ENCODE data around the gene GLCCI1.
"Not testable (repeated sequence)": the region's sequence is repeated elsewhere in the genome, so short reads cannot be mapped to it uniquely, and the experiment has no call there.

The GLCCI1 gene

DNA sequence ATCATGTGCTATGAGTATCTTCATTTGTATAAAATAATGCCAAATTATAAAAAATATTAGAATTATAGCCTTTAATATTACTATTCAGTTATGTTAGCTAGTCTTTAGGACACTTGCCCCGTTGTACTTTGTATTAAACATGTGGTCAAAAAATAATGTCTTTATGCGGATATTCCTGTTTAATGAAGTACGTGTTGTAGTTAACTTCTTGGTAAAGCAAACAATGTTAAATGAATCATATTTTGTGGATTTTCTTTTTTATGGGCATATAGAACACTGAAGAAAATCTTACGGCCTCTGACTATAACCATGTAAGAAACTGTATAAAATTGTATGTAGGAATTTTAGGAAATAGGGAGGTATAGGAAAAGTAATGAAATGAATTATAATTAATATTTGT lies 14.3 kb downstream of the GLCCI1 start:
- DNase-seq (ENCODE audit: extremely low spot score, insufficient read length, low read depth) (no peak), FAIRE-seq (no peak)

GRCh38 chr7:7984424-7984823 lies 15.8 kb downstream of the GLCCI1 start:
- DNase-seq (ENCODE audit: extremely low spot score, insufficient read length, low read depth) (no peak), FAIRE-seq (no peak)

GRCh38 chr7:7988706-7989105 lies 20.1 kb downstream of the GLCCI1 start:
- FAIRE-seq (no peak), DNase-seq (ENCODE audit: extremely low spot score, insufficient read length, low read depth) (no peak)

- FAIRE-seq (no peak), DNase-seq (ENCODE audit: extremely low spot score, insufficient read length, low read depth) (no peak)
Measured at GRCh38 chr7:7989133-7989532, 20.5 kb downstream of the GLCCI1 start.

DNA sequence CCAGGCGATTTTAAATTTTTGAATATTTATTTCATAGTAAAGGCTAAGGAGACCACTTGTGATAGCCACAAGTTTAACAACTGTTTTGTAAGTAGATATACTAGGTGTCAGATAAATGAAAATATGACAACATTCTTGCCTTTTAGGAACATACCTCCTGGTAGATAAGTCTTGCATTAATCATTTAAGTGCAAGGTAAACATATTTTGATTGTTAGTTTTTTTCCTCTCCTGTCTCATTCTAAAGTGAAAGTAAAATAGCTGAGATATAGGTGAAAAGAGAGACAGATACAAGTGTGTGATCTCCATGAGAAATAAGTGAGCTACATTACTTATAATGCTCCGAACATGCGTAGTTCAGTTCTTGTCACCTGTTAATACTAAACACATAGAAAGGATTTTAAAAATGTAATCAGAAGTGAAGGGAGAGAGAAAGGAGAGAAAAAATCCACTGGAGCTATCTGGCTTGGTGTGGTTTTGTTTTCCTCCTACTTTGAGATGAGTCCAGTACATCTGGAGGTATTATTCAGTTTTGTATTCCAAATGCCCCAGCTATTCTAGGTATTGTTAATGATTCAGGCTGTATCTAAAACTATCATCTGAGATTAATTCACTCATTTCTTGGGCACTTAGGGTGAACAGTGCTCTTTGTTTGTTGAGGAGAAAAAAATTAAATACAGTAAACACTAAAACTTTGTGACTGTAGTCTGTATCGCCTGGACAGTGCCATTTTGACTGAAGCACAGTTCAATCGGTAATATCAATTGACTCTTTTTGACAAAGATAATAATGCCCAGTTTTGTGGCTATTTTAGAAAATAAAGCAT lies 21.2 kb downstream of the GLCCI1 start:
- peak; percentile 26 for FAIRE-seq
- DNase-seq (ENCODE audit: extremely low spot score, insufficient read length, low read depth): no peak

GRCh38 chr7:7990441-7990761 lies 21.8 kb downstream of the GLCCI1 start:
- FAIRE-seq (no peak), DNase-seq (ENCODE audit: extremely low spot score, insufficient read length, low read depth) (no peak)

- DNase-seq (ENCODE audit: extremely low spot score, insufficient read length, low read depth) (no peak), FAIRE-seq (no peak)
Measured at GRCh38 chr7:7992506-7992905, 23.9 kb downstream of the GLCCI1 start.

- FAIRE-seq: not testable (repeated sequence)
Measured at GRCh38 chr7:7995348-7995747, 26.8 kb downstream of the GLCCI1 start.

DNA sequence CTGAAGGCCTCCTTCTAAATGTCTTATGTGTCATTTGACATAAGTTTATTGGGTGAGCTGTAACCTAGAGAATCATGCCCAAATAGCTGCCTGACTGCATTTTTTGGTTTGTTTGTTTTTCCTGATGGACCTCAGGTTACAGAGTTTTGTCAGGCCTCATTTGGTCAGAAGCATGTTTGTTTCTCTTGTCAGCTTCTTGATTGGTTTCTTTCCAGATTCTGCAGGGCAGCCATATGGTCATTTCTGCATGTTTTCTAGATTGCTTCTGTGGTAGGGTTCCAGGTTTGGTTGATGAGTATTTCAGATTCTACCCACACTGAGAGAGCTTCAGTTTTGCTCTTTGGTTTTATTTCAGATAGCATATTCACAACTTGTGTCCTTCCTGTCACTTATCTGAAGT lies 28.0 kb downstream of the GLCCI1 start:
- DNase-seq (ENCODE audit: extremely low spot score, insufficient read length, low read depth): no peak
- FAIRE-seq: peak; percentile 59

More at GRCh38 chr7:7995348-7995747, 26.8 kb downstream of the GLCCI1 start:
- not testable (repeated sequence) for DNase-seq (ENCODE audit: extremely low spot score, insufficient read length, low read depth)

GRCh38 chr7:8000315-8000941 lies 31.8 kb downstream of the GLCCI1 start:
- FAIRE-seq: no peak
- no peak for DNase-seq (ENCODE audit: extremely low spot score, insufficient read length, low read depth)

DNA sequence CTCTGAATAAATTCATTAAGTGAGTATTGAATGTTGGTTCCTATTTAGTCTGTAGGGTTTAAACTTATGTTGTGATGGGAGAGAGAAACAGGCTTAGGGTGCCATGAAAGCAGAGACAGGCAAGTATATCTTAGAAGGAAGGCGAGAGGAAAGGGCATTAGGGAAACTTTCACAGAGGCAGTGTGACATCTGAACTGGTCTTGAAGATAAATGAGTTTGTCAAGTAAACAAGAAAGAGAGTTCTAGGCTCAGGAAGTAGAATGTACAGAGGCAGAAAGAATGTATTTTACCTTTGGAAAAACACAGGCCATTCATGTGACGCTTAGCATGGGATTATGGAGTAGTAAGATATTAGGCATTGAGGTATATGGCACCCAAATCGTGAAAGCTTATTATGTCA lies 34.5 kb downstream of the GLCCI1 start:
- DNase-seq (ENCODE audit: extremely low spot score, insufficient read length, low read depth): no peak
- FAIRE-seq: no peak

DNA sequence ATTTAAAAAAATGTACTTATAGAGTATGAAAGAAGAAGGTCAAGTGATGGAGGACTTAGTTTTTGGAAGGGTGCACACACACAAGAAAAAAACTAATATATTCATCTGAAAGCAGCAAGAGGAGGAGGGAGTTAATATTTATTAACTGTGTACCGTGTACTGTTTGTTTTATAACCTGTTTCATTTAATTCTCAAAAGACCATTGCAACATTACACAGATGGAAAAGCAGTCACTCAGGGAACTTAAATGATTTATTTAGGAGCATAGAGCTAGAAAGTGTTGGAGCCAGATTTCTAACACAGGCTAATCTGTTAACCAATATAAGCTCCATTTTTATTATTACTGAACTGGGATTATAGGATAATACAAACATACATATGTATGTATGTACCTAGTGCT lies 36.7 kb downstream of the GLCCI1 start:
- FAIRE-seq: no peak
- DNase-seq (ENCODE audit: extremely low spot score, insufficient read length, low read depth): no peak

DNA sequence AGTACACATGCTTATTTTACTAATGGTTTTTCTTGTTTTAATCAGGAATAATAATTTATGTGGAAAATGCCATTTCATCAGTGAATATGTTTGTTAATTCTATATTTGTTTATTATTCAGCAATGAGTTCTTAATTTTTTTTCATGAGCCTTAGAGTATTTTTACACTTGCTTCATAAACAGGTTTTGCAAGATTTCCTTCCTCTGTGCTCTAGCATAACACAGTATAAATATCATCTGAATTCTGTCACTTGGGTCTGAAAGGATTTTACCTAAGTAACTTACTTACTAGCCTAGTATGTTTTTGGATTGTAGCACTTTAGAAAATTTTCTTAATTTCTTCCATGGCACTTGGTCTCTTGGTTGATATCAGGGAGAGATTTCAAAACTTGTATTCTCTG lies 45.8 kb downstream of the GLCCI1 start:
- FAIRE-seq: no peak

DNA sequence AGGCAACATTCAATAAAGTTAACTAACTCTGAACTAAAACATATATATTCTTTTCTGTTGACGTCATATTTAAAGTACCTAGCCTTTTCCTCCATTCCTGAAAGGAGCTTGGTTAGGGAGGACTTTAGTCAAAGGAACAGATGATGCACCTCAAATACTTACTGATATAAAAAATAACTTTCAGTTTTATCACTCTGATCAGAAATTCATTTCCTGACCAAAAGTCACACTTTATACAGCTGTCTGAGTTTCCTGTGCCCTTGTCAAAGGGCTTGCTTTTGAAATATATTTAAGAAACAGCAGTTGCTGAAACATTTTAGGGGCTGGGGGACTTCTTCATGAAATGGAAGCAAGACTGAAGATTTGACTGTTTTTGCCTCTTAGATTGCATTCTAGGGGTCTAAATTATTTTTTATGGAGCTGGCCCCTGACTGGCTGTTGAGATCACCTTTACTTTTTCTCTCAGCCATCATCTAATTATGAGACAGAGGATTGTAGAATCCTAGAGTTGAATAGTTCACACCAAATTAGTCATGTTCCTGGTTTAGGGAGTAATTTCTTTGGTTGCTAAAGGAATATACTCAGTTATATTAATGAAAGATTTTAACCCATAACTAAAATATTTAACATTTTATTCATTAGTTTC lies 46.6 kb downstream of the GLCCI1 start:
- DNase-seq (ENCODE audit: extremely low spot score, insufficient read length, low read depth) (no peak), FAIRE-seq (no peak)

More for the DNA sequence above, 45.8 kb downstream of the GLCCI1 start:
- no peak for DNase-seq (ENCODE audit: extremely low spot score, insufficient read length, low read depth)

- FAIRE-seq: no peak
- no peak for DNase-seq (ENCODE audit: extremely low spot score, insufficient read length, low read depth)
Measured at GRCh38 chr7:8015746-8016120, 47.1 kb downstream of the GLCCI1 start.

DNA sequence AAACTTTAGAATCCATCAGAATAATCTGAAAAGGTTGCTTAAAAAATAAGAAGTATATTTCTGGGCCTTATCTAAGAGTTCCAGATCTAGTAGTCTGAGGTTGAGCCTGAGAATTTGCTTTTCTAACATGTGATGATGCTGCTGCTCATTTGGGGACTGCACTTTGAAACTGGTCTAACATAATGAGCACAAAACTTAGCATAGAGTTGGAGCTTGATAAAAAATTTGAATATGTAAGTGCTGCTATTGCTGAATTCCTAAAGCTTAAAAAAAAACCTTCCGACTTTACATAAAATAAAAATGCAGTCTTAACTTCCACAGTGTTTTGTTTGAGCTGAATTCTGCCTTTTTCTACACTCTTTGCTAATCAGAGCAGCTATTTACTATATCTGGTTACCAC lies 48.8 kb downstream of the GLCCI1 start:
- FAIRE-seq (no peak), DNase-seq (ENCODE audit: extremely low spot score, insufficient read length, low read depth) (no peak)

DNA sequence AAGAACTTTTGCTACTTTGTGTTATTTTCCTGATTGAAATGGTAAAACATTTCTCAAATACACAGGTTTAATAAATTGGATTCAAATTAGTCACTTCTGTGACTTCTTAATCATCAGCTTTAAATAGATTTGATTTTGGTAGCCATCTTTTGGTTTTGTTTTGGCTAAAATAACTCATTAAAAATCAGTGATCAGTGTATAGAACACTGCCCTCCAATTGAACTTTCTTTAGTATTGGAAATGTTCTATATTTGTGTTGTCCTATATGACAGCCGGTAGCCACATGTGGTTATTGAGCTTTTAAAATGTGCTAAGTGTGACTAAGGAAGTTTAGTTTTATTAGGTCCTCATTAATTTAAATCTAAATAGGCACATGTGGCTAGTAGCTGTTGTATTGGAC lies 50.4 kb downstream of the GLCCI1 start:
- no peak for FAIRE-seq
- DNase-seq (ENCODE audit: extremely low spot score, insufficient read length, low read depth): no peak

DNA sequence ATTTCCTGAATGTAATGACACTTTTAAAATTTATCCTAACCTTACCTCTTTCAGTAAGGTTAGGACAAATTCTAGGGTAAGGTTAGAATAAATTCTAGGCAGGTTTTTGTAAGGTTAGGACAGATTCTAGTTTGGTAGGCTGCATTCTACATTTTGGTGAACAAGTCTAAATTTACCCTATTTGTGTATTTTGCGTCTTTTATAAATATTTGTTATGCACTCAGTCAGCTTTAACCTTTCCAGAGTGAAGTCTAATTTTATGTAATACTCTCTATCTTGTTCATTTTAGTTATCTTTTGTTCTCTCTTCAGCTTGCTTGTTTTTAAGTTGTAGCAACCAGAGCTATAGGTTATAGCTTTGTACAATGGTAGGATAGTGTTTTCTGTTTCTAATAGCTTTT lies 54.0 kb downstream of the GLCCI1 start:
- FAIRE-seq (no peak), DNase-seq (ENCODE audit: extremely low spot score, insufficient read length, low read depth) (no peak)

- FAIRE-seq: no peak
- no peak for DNase-seq (ENCODE audit: extremely low spot score, insufficient read length, low read depth)
Measured at GRCh38 chr7:8035192-8035591, 66.6 kb downstream of the GLCCI1 start.

DNA sequence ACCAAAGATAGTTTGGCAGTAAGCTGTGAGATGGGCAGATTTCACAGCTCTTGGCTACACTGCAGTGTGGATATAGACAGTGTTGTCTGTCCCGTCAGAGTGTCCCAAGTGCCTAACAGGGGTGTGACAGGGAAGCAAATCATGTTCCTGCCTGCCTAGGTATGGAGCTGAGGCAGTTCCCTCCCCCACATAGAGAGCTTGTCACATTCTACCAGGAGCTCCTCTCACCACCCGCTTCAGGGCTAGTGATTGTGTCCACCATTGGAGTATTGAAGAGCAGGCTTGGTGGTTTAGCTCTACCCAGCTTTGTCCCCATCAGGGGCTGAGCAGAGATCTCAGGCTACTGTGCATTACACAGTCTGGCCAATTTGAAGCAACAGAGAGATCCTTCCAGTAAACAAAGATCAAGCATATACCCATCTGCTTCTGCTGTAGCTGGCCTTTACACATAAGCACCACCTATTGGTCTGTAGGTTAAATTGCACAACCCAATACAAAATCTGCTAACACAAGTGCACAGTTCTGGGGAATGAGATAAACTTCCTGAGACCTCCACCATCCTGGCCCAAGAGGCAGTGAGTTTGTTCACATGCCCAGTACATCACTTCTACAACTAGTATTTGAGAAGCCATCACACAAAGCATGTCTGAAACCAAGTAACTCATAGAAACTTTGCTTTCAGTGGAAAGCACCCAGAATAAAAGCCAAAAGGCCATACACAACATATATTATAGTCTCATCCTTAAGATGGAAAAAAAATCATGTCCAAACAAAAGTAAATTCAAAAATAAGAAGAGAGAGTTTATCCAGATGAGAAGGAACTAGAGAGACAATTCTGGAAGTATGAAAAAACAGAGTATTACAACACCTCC lies 67.3 kb downstream of the GLCCI1 start:
- DNase-seq (ENCODE audit: extremely low spot score, insufficient read length, low read depth): no peak
- peak; percentile 76 for FAIRE-seq
